ENCODE measurements around the gene SRD5A2.

- TF ChIP-seq POLR2AphosphoS5 (IDR thresholded peaks at IDR 0.05): no peak
- TF ChIP-seq CTCF (IDR thresholded peaks at IDR 0.05): no peak
Measured at GRCh38 chr2:31567679-31568078, 13.1 kb downstream of the SRD5A2 start.

Data from breast epithelium (tissue), 3 donors.